ENCODE data around the gene XXYLT1.

The XXYLT1 gene

GRCh38 chr3:195079636-195080035 lies 191.3 kb downstream of the XXYLT1 start:
- H3K9ac ChIP-seq (ENCODE audit: insufficient read length, low read depth), result no peak overlapping the region
- H3K4me1 ChIP-seq (ENCODE audit: insufficient read depth, insufficient read length), result peaks cover 15% of the 10 kb centered on the region
- TF ChIP-seq ZNF274 (IDR thresholded peaks at IDR 0.05; ENCODE audit: low read depth, low read length), result no peak
- no peak for TF ChIP-seq SUZ12 (IDR thresholded peaks at IDR 0.05; ENCODE audit: extremely low read depth, insufficient read depth, insufficient read length)
- TF ChIP-seq YY1 (IDR thresholded peaks at IDR 0.05; ENCODE audit: insufficient read depth, insufficient read length), result no peak
- H3K9me3 ChIP-seq (ENCODE audit: insufficient read depth, low read length), result no peaks in the 10 kb centered on the region
- H3K36me3 ChIP-seq (ENCODE audit: insufficient read depth, insufficient read length, low read length), result peaks cover under 1% of the 10 kb centered on the region
- H3K4me3 ChIP-seq (ENCODE audit: insufficient read length, low read depth), result no peak overlapping the region
- DNase-seq (ENCODE audit: low read depth, low spot score), result no peak
- H3K27me3 ChIP-seq (ENCODE audit: insufficient read depth, insufficient read length), result no peaks in the 10 kb centered on the region

- no peak overlapping the region for H3K4me3 ChIP-seq (ENCODE audit: insufficient read length, low read depth)
- H3K36me3 ChIP-seq (ENCODE audit: insufficient read depth, insufficient read length, low read length), result peaks cover 7% of the 10 kb centered on the region
- no peak overlapping the region for H3K9ac ChIP-seq (ENCODE audit: insufficient read length, low read depth)
- DNase-seq (ENCODE audit: low read depth, low spot score), result no peak
- no peak for TF ChIP-seq YY1 (IDR thresholded peaks at IDR 0.05; ENCODE audit: insufficient read depth, insufficient read length)
- TF ChIP-seq ZNF274 (IDR thresholded peaks at IDR 0.05; ENCODE audit: low read depth, low read length), result no peak
- H3K27me3 ChIP-seq (ENCODE audit: insufficient read depth, insufficient read length), result no peaks in the 10 kb centered on the region
- H3K4me1 ChIP-seq (ENCODE audit: insufficient read depth, insufficient read length), result peaks cover 19% of the 10 kb centered on the region
- no peaks in the 10 kb centered on the region for H3K9me3 ChIP-seq (ENCODE audit: insufficient read depth, low read length)
Observed at GRCh38 chr3:195078891-195079440, 192.0 kb downstream of the XXYLT1 start.

- TF ChIP-seq ZNF274 (IDR thresholded peaks at IDR 0.05; ENCODE audit: low read depth, low read length) (no peak), SUZ12 (IDR thresholded peaks at IDR 0.05; ENCODE audit: extremely low read depth, insufficient read depth, insufficient read length) (no peak), YY1 (IDR thresholded peaks at IDR 0.05; ENCODE audit: insufficient read depth, insufficient read length) (no peak)
- peaks cover 22% of the 10 kb centered on the region for H3K4me1 ChIP-seq (ENCODE audit: insufficient read depth, insufficient read length)
- H3K36me3 ChIP-seq (ENCODE audit: insufficient read depth, insufficient read length, low read length), result peaks cover 9% of the 10 kb centered on the region
- no peaks in the 10 kb centered on the region for H3K9me3 ChIP-seq (ENCODE audit: insufficient read depth, low read length)
- no peak overlapping the region for H3K4me3 ChIP-seq (ENCODE audit: insufficient read length, low read depth)
- no peak for DNase-seq (ENCODE audit: low read depth, low spot score)
- H3K27me3 ChIP-seq (ENCODE audit: insufficient read depth, insufficient read length), result no peaks in the 10 kb centered on the region
- H3K9ac ChIP-seq (ENCODE audit: insufficient read length, low read depth), result peak overlapping the region; percentile 16
Observed at GRCh38 chr3:195077611-195078540, 193.1 kb downstream of the XXYLT1 start.

GRCh38 chr3:195076981-195077610 lies 193.9 kb downstream of the XXYLT1 start:
- Histone ChIP-seq H3K36me3 (ENCODE audit: insufficient read depth, insufficient read length, low read length) (peaks cover 10% of the 10 kb centered on the region), H3K4me1 (ENCODE audit: insufficient read depth, insufficient read length) (peaks cover 20% of the 10 kb centered on the region), H3K27me3 (ENCODE audit: insufficient read depth, insufficient read length) (no peaks in the 10 kb centered on the region), H3K4me3 (ENCODE audit: insufficient read length, low read depth) (no peak overlapping the region), H3K9ac (ENCODE audit: insufficient read length, low read depth) (no peak overlapping the region), H3K9me3 (ENCODE audit: insufficient read depth, low read length) (no peaks in the 10 kb centered on the region)
- DNase-seq (ENCODE audit: low read depth, low spot score), result no peak
- no peak for TF ChIP-seq YY1 (IDR thresholded peaks at IDR 0.05; ENCODE audit: insufficient read depth, insufficient read length)
- no peak for TF ChIP-seq ZNF274 (IDR thresholded peaks at IDR 0.05; ENCODE audit: low read depth, low read length)
- TF ChIP-seq SUZ12 (IDR thresholded peaks at IDR 0.05; ENCODE audit: extremely low read depth, insufficient read depth, insufficient read length), result no peak

GRCh38 chr3:195075941-195076875 lies 194.8 kb downstream of the XXYLT1 start:
- Histone ChIP-seq H3K36me3 (ENCODE audit: insufficient read depth, insufficient read length, low read length) (peaks cover 18% of the 10 kb centered on the region), H3K27me3 (ENCODE audit: insufficient read depth, insufficient read length) (no peaks in the 10 kb centered on the region), H3K4me3 (ENCODE audit: insufficient read length, low read depth) (no peak overlapping the region), H3K9me3 (ENCODE audit: insufficient read depth, low read length) (no peaks in the 10 kb centered on the region), H3K9ac (ENCODE audit: insufficient read length, low read depth) (no peak overlapping the region), H3K4me1 (ENCODE audit: insufficient read depth, insufficient read length) (peaks cover 20% of the 10 kb centered on the region)
- TF ChIP-seq ZNF274 (IDR thresholded peaks at IDR 0.05; ENCODE audit: low read depth, low read length) (no peak), SUZ12 (IDR thresholded peaks at IDR 0.05; ENCODE audit: extremely low read depth, insufficient read depth, insufficient read length) (no peak), YY1 (IDR thresholded peaks at IDR 0.05; ENCODE audit: insufficient read depth, insufficient read length) (no peak)
- DNase-seq (ENCODE audit: low read depth, low spot score), result no peak

- Histone ChIP-seq H3K36me3 (ENCODE audit: insufficient read depth, insufficient read length, low read length) (peaks cover 18% of the 10 kb centered on the region), H3K9ac (ENCODE audit: insufficient read length, low read depth) (no peak overlapping the region), H3K9me3 (ENCODE audit: insufficient read depth, low read length) (no peaks in the 10 kb centered on the region), H3K27me3 (ENCODE audit: insufficient read depth, insufficient read length) (no peaks in the 10 kb centered on the region), H3K4me1 (ENCODE audit: insufficient read depth, insufficient read length) (peaks cover 20% of the 10 kb centered on the region), H3K4me3 (ENCODE audit: insufficient read length, low read depth) (no peak overlapping the region)
- DNase-seq (ENCODE audit: low read depth, low spot score), result no peak
- TF ChIP-seq ZNF274 (IDR thresholded peaks at IDR 0.05; ENCODE audit: low read depth, low read length) (no peak), SUZ12 (IDR thresholded peaks at IDR 0.05; ENCODE audit: extremely low read depth, insufficient read depth, insufficient read length) (no peak), YY1 (IDR thresholded peaks at IDR 0.05; ENCODE audit: insufficient read depth, insufficient read length) (no peak)
Observed at GRCh38 chr3:195075199-195075940, 195.6 kb downstream of the XXYLT1 start.
